ENCODE results near the gene AFG1L.
"Not testable (repeated sequence)": the region's sequence is repeated elsewhere in the genome, so short reads cannot be mapped to it uniquely, and the experiment has no call there.

AFG1L gene

GRCh38 chr6:108408861-108409260 is 114.0 kb downstream of the AFG1L start:
- TF ChIP-seq, protein P1, sequence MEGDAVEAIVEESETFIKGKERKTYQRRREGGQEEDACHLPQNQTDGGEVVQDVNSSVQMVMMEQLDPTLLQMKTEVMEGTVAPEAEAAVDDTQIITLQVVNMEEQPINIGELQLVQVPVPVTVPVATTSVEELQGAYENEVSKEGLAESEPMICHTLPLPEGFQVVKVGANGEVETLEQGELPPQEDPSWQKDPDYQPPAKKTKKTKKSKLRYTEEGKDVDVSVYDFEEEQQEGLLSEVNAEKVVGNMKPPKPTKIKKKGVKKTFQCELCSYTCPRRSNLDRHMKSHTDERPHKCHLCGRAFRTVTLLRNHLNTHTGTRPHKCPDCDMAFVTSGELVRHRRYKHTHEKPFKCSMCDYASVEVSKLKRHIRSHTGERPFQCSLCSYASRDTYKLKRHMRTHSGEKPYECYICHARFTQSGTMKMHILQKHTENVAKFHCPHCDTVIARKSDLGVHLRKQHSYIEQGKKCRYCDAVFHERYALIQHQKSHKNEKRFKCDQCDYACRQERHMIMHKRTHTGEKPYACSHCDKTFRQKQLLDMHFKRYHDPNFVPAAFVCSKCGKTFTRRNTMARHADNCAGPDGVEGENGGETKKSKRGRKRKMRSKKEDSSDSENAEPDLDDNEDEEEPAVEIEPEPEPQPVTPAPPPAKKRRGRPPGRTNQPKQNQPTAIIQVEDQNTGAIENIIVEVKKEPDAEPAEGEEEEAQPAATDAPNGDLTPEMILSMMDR (conservative IDR thresholded peaks at IDR 0.05; ENCODE audit: low read depth, low read length): no peak
- no peak for DNase-seq (ENCODE audit: low read depth)
- H3K4me3 ChIP-seq (ENCODE audit: low read length): no peak overlapping the region

- DNase-seq (ENCODE audit: low read depth); H3K4me3 ChIP-seq (ENCODE audit: low read length): not testable (repeated sequence)
These were observed 121.4 kb downstream of the AFG1L start for GRCh38 chr6:108416047-108416833.

DNA sequence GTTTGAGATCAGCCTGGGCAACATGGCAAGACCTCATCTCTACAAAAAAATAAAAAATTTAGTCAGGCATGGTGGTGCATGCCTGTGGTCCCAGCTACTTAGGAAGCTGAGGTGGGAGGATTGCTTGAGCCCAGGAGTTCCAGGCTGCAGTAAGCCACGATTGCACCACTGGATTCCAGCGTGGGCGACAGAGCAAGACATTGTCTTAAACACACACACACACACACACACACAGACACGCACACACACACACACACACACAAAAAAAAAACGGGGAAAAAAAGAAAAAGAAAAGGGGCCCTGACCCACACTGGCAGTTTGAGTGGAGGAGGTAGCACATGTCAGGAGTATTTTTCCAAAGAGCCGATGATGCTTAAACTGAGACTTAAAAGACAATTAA is 122.2 kb downstream of the AFG1L start:
- no peak overlapping the region for H3K4me3 ChIP-seq (ENCODE audit: low read length)
- DNase-seq (ENCODE audit: low read depth): no peak
- TF ChIP-seq, protein P1 (conservative IDR thresholded peaks at IDR 0.05; ENCODE audit: low read depth, low read length): no peak

- TF ChIP-seq, protein P1 (conservative IDR thresholded peaks at IDR 0.05; ENCODE audit: low read depth, low read length): no peak
- H3K4me3 ChIP-seq (ENCODE audit: low read length): no peak overlapping the region
- no peak for DNase-seq (ENCODE audit: low read depth)
These were observed 124.6 kb downstream of the AFG1L start for GRCh38 chr6:108419474-108419873.

GRCh38 chr6:108419934-108420609 is 125.2 kb downstream of the AFG1L start:
- H3K4me3 ChIP-seq (ENCODE audit: low read length): no peak overlapping the region
- TF ChIP-seq, protein P1 (conservative IDR thresholded peaks at IDR 0.05; ENCODE audit: low read depth, low read length): no peak
- no peak for DNase-seq (ENCODE audit: low read depth)

DNA sequence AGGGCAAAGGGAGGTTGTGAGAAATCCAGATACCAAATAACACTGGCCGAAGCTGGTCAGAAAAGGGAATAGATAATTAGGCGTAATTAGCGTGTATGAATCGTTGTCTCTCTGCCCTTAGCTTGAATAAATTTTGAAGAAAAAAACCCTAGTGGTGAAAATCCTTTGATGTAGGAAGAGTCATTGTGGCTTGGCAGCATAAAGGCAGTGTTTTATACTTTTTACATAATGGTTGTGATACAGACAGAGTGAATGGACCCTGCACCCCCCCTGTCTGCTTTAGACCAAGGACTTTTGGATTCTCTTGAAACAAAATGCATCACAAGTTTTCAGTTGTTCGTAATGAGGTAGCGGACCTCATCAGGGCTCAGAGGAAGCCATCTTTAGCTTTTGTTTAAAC is 126.5 kb downstream of the AFG1L start:
- H3K4me3 ChIP-seq (ENCODE audit: low read length): no peak overlapping the region
- TF ChIP-seq, protein P1 (conservative IDR thresholded peaks at IDR 0.05; ENCODE audit: low read depth, low read length): no peak
- DNase-seq (ENCODE audit: low read depth): no peak

- DNase-seq (ENCODE audit: low read depth): no peak
- H3K4me3 ChIP-seq (ENCODE audit: low read length): no peak overlapping the region
- TF ChIP-seq, protein P1 (conservative IDR thresholded peaks at IDR 0.05; ENCODE audit: low read depth, low read length): no peak
These were observed 129.3 kb downstream of the AFG1L start for GRCh38 chr6:108423982-108424705.
